A549 (cell line): Measurements from ENCODE around the gene ZNF423. TPM values are rescaled to one million over a fixed set of nuclear protein-coding genes. Genes with fewer than 3 reads are reported as not detected.

ENCODE experiments used
- ATAC-seq, 2 experiments: fragments of 200-7000 bp in 1 of 2; fragments of >200 bp in 1 of 2; cut with Nextera tagmentation in 1 of 2; cut with Tn5 transposase in 1 of 2; 3 replicates each; pipeline versions ENCODE4 v1.8.0 to v1.9.1; 2018 to 2020; ENCODE audit warnings: mild to moderate bottlenecking in 1 of 2, moderate library complexity in 1 of 2
- CTCF ChIA-PET: fragments of 300-600 bp; sonication (Branson Sonifier 250); formaldehyde crosslinking; extraction: SDS; loops from one replicate; lab custom pipeline; 2021; ENCODE audit warnings: antibody characterized with exemption, inconsistent platforms; lab: Yijun Ruan, JAX
- POLR2A ChIA-PET: fragments of 350-600 bp; formaldehyde crosslinking; extraction: SDS; loops from one replicate; lab custom pipeline; 2021; ENCODE audit warnings: antibody characterized with exemption, inconsistent platforms; lab: Yijun Ruan, JAX
- DNase-seq, 2 experiments: peaks; one replicate each; pipeline versions ENCODE4 v3.0.0 to v3.0.0-alpha.2; 2011 to 2016; ENCODE audit warnings: low read depth in 1 of 2, low spot score in 1 of 2
- FAIRE-seq: peaks from 2 replicates; lab custom pipeline; 2011; peaks lifted over from hg19 to GRCh38; lab: Jason Lieb, UNC
- H3K27ac ChIP-seq, 2 experiments: fragments of >200 bp; sonication (Bioruptor Twin); formaldehyde crosslinking; 3 replicates each; pipeline ENCODE4 v1.5.1; 2016 to 2017
- H3K4me1 ChIP-seq: fragments of >200 bp; sonication (Bioruptor Twin); formaldehyde crosslinking; 3 replicates; pipeline ENCODE4 v1.6.1; 2016
- H3K4me2 ChIP-seq: fragments of >200 bp; sonication (Bioruptor Twin); formaldehyde crosslinking; 3 replicates; pipeline ENCODE4 v1.6.1; 2016
- H3K4me3 ChIP-seq: fragments of >200 bp; sonication (Bioruptor Twin); formaldehyde crosslinking; 3 replicates; pipeline ENCODE4 v1.5.1; 2016
- H3K9me3 ChIP-seq: fragments of >200 bp; sonication (Bioruptor Twin); formaldehyde crosslinking; 3 replicates; pipeline ENCODE4 v1.6.1; 2016
- BHLHE40 ChIP-seq: IDR thresholded peaks from 2 replicates; pipeline ENCODE4 v1.6.1; 2012; ENCODE audit warnings: low read depth, low read length, inconsistent platforms
- CBX8 ChIP-seq: fragments of 200-600 bp; sonication (generic); IDR thresholded peaks from 2 replicates; pipeline ENCODE4 v1.6.1; 2016
- CEBPB ChIP-seq, 2 experiments: fragments of >200 bp in 1 of 2; sonication (Bioruptor Twin) in 1 of 2; formaldehyde crosslinking in 1 of 2; IDR thresholded peaks; 2 replicates each; pipeline ENCODE4 v1.6.1; 2012 to 2016
- CHD2 ChIP-seq: fragments of 150-350 bp; IDR thresholded peaks from 2 replicates; pipeline ENCODE4 v1.6.1; 2014; ENCODE audit warnings: low read length; ENCODE audit not compliant: partially characterized antibody
- CHD4 ChIP-seq: fragments of 200-600 bp; sonication (generic); IDR thresholded peaks from 2 replicates; pipeline ENCODE4 v1.6.1; 2016; ENCODE audit warnings: antibody characterized with exemption, mild to moderate bottlenecking, borderline replicate concordance
- EHF ChIP-seq: fragments of 250-450 bp; sonication (Bioruptor Pico); IDR thresholded peaks from 2 replicates; pipeline ENCODE4 v1.5.0; 2020; ENCODE audit warnings: mild to moderate bottlenecking
- EHMT2 ChIP-seq: fragments of 200-600 bp; sonication (generic); IDR thresholded peaks from 2 replicates; pipeline ENCODE4 v1.6.1; 2016; ENCODE audit warnings: antibody characterized with exemption, low read depth, mild to moderate bottlenecking, moderate library complexity
- EP300 ChIP-seq, 2 experiments: fragments of >200 bp; sonication (Bioruptor Twin); formaldehyde crosslinking; IDR thresholded peaks; 2 replicates in 1 of 2; 3 replicates in 1 of 2; pipeline ENCODE4 v1.6.1; 2016 to 2017
- ESRRA ChIP-seq: fragments of 150-350 bp; IDR thresholded peaks from 2 replicates; pipeline ENCODE4 v1.6.1; 2014; ENCODE audit warnings: mild to moderate bottlenecking, low read length, borderline replicate concordance
- FOXS1 ChIP-seq: fragments of 250-450 bp; sonication (Bioruptor Pico); IDR thresholded peaks from 2 replicates; pipeline ENCODE4 v1.5.0; 2020; ENCODE audit warnings: mild to moderate bottlenecking, moderate library complexity
- GATA3 ChIP-seq: IDR thresholded peaks from 2 replicates; pipeline ENCODE4 v1.6.1; 2012; ENCODE audit warnings: borderline replicate concordance
- HDAC2 ChIP-seq: fragments of 200-600 bp; sonication (generic); IDR thresholded peaks from 2 replicates; pipeline ENCODE4 v1.6.1; 2016
- HOXA7 ChIP-seq: fragments of 250-450 bp; sonication (Bioruptor Pico); IDR thresholded peaks from 2 replicates; pipeline ENCODE4 v1.5.0; 2020; ENCODE audit warnings: mild to moderate bottlenecking, moderate library complexity
- HOXB5 ChIP-seq: fragments of 250-450 bp; sonication (Bioruptor Pico); IDR thresholded peaks from 2 replicates; pipeline ENCODE4 v1.5.0; 2020; ENCODE audit warnings: mild to moderate bottlenecking, moderate library complexity
- KDM1A ChIP-seq: fragments of 200-600 bp; sonication (generic); IDR thresholded peaks from 2 replicates; pipeline ENCODE4 v1.6.1; 2016; ENCODE audit warnings: low read depth, mild to moderate bottlenecking
- KDM5A ChIP-seq: fragments of 200-600 bp; sonication (generic); IDR thresholded peaks from 2 replicates; pipeline ENCODE4 v1.6.1; 2016; ENCODE audit warnings: antibody characterized with exemption, mild to moderate bottlenecking
- MAFK ChIP-seq: fragments of 450-650 bp; IDR thresholded peaks from 2 replicates; pipeline ENCODE4 v1.6.1; 2014; ENCODE audit not compliant: partially characterized antibody
- MAX ChIP-seq: IDR thresholded peaks from 2 replicates; pipeline ENCODE4 v1.6.1; 2012
- MYC ChIP-seq: IDR thresholded peaks from 2 replicates; pipeline ENCODE4 v1.6.1; 2012; ENCODE audit warnings: mild to moderate bottlenecking, inconsistent platforms, low read length, improper control_type of control experiment, borderline replicate concordance
- POLR2A ChIP-seq: IDR thresholded peaks from 2 replicates; pipeline ENCODE4 v1.6.1; 2012; ENCODE audit warnings: mild to moderate bottlenecking, low read length
- RAD21 ChIP-seq, 2 experiments: fragments of >200 bp in 1 of 2; sonication (Bioruptor Twin) in 1 of 2; formaldehyde crosslinking in 1 of 2; IDR thresholded peaks in 1 of 2; conservative IDR thresholded peaks in 1 of 2; 2 replicates in 1 of 2; 3 replicates in 1 of 2; pipeline ENCODE4 v1.6.1; 2012 to 2018; ENCODE audit warnings: inconsistent platforms in 1 of 2
- RARB ChIP-seq: fragments of 250-450 bp; sonication (Bioruptor Pico); IDR thresholded peaks from 2 replicates; pipeline ENCODE4 v1.8.0; 2021; ENCODE audit warnings: mild to moderate bottlenecking, moderate library complexity
- RCOR1 ChIP-seq: fragments of 150-350 bp; IDR thresholded peaks from 2 replicates; pipeline ENCODE4 v1.6.1; 2014; ENCODE audit warnings: antibody characterized with exemption, low read length, low read depth
- RNF2 ChIP-seq: fragments of 200-600 bp; sonication (generic); IDR thresholded peaks from 2 replicates; pipeline ENCODE4 v1.6.1; 2016; ENCODE audit warnings: low read depth, mild to moderate bottlenecking, antibody characterized with exemption, moderate library complexity, borderline replicate concordance
- TP53 ChIP-seq: fragments of 250-450 bp; sonication (Bioruptor Pico); IDR thresholded peaks from 2 replicates; pipeline ENCODE4 v1.5.0; 2021; ENCODE audit warnings: mild to moderate bottlenecking, moderate library complexity
- USF2 ChIP-seq: fragments of 450-650 bp; IDR thresholded peaks from 2 replicates; pipeline ENCODE4 v1.6.1; 2014; ENCODE audit warnings: antibody characterized with exemption
- ZC3H11A ChIP-seq: fragments of 450-650 bp; IDR thresholded peaks from 2 replicates; pipeline ENCODE4 v1.6.1; 2014; ENCODE audit warnings: antibody characterized with exemption, mild to moderate bottlenecking
- ZFP36 ChIP-seq: fragments of 450-650 bp; IDR thresholded peaks from 2 replicates; pipeline ENCODE4 v1.6.1; 2014; ENCODE audit warnings: borderline replicate concordance; ENCODE audit not compliant: partially characterized antibody
- ZNF302 ChIP-seq: fragments of 250-450 bp; sonication (Bioruptor Pico); IDR thresholded peaks from 2 replicates; pipeline ENCODE4 v1.9.0; 2021; ENCODE audit warnings: inconsistent platforms, mild to moderate bottlenecking, moderate library complexity
- ZSCAN20 ChIP-seq: fragments of 250-450 bp; sonication (Bioruptor Pico); IDR thresholded peaks from 2 replicates; pipeline ENCODE4 v1.8.0; 2022; ENCODE audit warnings: mild to moderate bottlenecking, moderate library complexity
- WGBS: methylation state at CpG from one replicate; pipeline ENCODE4 v1.1.6; 2017; ENCODE audit errors: missing lambda C conversion rate; 5-methylcytosine and 5-hydroxymethylcytosine counted together
- polyA plus RNA-seq, 4 experiments: library from polyadenylated mRNA; depleted of rRNA in 3 of 4; stranded (reverse); fragments of >200 nt; fragmentation: RNase III in 1 of 4; extraction: RNeasy Plus Mini Kit Qiagen cat#74134 plus additional on column Dnase treatment in 1 of 4; gene quantifications; 2 replicates in 3 of 4; 3 replicates in 1 of 4; pipeline ENCODE4 v1.2.3, GENCODE V29; 2011 to 2017
- TF ChIP-seq, protein P1 (sequence below): fragments of 250-450 bp; sonication (Bioruptor Pico); IDR thresholded peaks from 2 replicates; pipeline ENCODE4 v1.5.0; 2020; ENCODE audit warnings: low read depth, mild to moderate bottlenecking, moderate library complexity

Gene ZNF423
- polyA plus RNA-seq, 2 of the 4 experiments (the other 2 are of a cell fraction), result 0.04 to 0.10 TPM

DNA sequence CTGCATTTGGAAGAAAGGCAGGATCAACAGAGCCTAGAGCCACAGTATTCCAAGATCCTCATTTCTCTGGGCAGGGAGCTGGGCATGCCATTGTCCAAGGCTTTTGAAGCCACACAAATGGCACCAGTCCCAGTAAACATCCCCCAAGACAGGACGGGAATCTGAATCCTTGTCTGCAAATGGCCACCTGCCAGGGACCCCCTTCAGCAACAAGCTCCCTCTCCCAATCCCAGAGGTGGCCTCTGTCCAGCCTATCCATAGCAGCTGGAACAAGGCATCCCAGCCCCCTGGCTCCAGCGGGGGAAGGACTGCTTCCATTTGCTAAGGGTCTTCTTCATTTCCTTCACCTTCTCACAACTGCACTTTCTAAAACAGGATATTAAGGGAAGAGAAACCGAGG lies 277.9 kb downstream of the ZNF423 start:
- Histone ChIP-seq H3K4me1 (no peaks in the 10 kb centered on the region), H3K9me3 (no peaks in the 10 kb centered on the region), H3K27ac (no peak overlapping the region), H3K4me3 (no peak overlapping the region), H3K4me2 (no peak overlapping the region)
- DNase-seq, result no peak
- ChIA-PET CTCF (interaction anchor here (1.1 to 1.8 kb wide), 3 partner anchors 11 to 22 kb away, joined by 3 to 12 read pairs (median 3); no protein-coding TSS in a partner anchor), POLR2A (no interaction called here)
- 24% methylated on average over 3 of the region's 3 CpGs for WGBS
- TF ChIP-seq EHMT2, result no peak
- FAIRE-seq, result no peak
- ATAC-seq, result no peak

GRCh38 chr16:49576941-49577340 lies 279.0 kb downstream of the ZNF423 start:
- H3K4me2 ChIP-seq, result no peak overlapping the region
- DNase-seq, result no peak
- TF ChIP-seq RARB (CRISPR knock-in tag) (no peak), MAFK (no peak), USF2 (no peak), MYC (no peak), POLR2A (no peak), RNF2 (no peak), RAD21 (conservative IDR thresholded peaks at IDR 0.05 in 1 of 2, IDR thresholded peaks at IDR 0.05 in 1 of 2) (no peak), ZSCAN20 (no peak), MAX (no peak), CEBPB (IDR thresholded peaks at IDR 0.05) (no peak), CHD2 (no peak), ESRRA (no peak)
- TF ChIP-seq, all 56 proteins: peak for 0
- WGBS, result 17% methylated on average over 3 of the region's 3 CpGs
- POLR2A ChIA-PET, result no interaction called here
- CTCF ChIA-PET, result interaction anchor here (1.2 to 1.8 kb wide), 2 partner anchors 16 to 281 kb away, joined by 3 to 12 read pairs; no protein-coding TSS in a partner anchor
- FAIRE-seq, result no peak
- Histone ChIP-seq H3K4me1 (no peaks in the 10 kb centered on the region), H3K4me3 (no peak overlapping the region), H3K27ac (no peak overlapping the region), H3K9me3 (no peaks in the 10 kb centered on the region)
- ATAC-seq, result no peak

GRCh38 chr16:49576173-49576494 lies 279.8 kb downstream of the ZNF423 start:
- POLR2A ChIA-PET, result no interaction called here
- DNase-seq (no peak), FAIRE-seq (no peak), ATAC-seq (no peak)
- no peak overlapping the region for H3K4me3 ChIP-seq
- TF ChIP-seq ZNF302 (CRISPR knock-in tag) (no peak), CHD4 (no peak), ZFP36 (no peak), BHLHE40 (no peak), EP300 (IDR thresholded peaks at IDR 0.05) (no peak), RAD21 (conservative IDR thresholded peaks at IDR 0.05 in 1 of 2, IDR thresholded peaks at IDR 0.05 in 1 of 2) (no peak), EHMT2 (no peak), POLR2A (no peak), HDAC2 (no peak), TP53 (no peak), ZSCAN20 (no peak), RARB (CRISPR knock-in tag) (no peak), ZC3H11A (no peak)
- 63% methylated on average over 1 of the region's 4 CpGs for WGBS
- H3K27ac ChIP-seq, result no peak overlapping the region
- H3K4me1 ChIP-seq, result no peaks in the 10 kb centered on the region
- no peaks in the 10 kb centered on the region for H3K9me3 ChIP-seq
- no peak overlapping the region for H3K4me2 ChIP-seq
- CTCF ChIA-PET, result interaction anchor here (0.9 to 3.5 kb wide), 4 partner anchors 12 to 281 kb away, joined by 3 to 16 read pairs (median 4); no protein-coding TSS in a partner anchor

GRCh38 chr16:49575346-49576172 lies 280.4 kb downstream of the ZNF423 start:
- CTCF ChIA-PET, result interaction anchor here (0.9 to 3.5 kb wide), 3 partner anchors 13 to 168 kb away, joined by 3 to 16 read pairs (median 4); no protein-coding TSS in a partner anchor
- Histone ChIP-seq H3K4me2 (no peak overlapping the region), H3K4me1 (no peaks in the 10 kb centered on the region), H3K27ac (no peak overlapping the region), H3K4me3 (no peak overlapping the region), H3K9me3 (no peaks in the 10 kb centered on the region)
- FAIRE-seq, result no peak
- 42% methylated on average over 14 of the region's 14 CpGs for WGBS
- TF ChIP-seq HOXA7 (no peak), RCOR1 (no peak), CHD2 (no peak), EHF (CRISPR knock-in tag) (no peak), KDM1A (no peak), ZNF302 (CRISPR knock-in tag) (no peak), MAFK (no peak), GATA3 (no peak), CBX8 (no peak), TP53 (no peak), FOXS1 (CRISPR knock-in tag) (no peak), KDM5A (no peak), ZSCAN20 (no peak), HOXB5 (no peak), MYC (no peak)
- TF ChIP-seq, protein P1, sequence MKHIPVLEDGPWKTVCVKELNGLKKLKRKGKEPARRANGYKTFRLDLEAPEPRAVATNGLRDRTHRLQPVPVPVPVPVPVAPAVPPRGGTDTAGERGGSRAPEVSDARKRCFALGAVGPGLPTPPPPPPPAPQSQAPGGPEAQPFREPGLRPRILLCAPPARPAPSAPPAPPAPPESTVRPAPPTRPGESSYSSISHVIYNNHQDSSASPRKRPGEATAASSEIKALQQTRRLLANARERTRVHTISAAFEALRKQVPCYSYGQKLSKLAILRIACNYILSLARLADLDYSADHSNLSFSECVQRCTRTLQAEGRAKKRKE (CRISPR knock-in tag), result no peak
- POLR2A ChIA-PET, result no interaction called here
- no peak for ATAC-seq
- no peak for DNase-seq
